Endodermal cell (in vitro differentiated cells): Measurements from ENCODE around the gene RAB11FIP2. TPM values are rescaled to one million over a fixed set of nuclear protein-coding genes. Genes with fewer than 3 reads are reported as not detected.

Source experiments
- DNase-seq: peaks from one replicate; pipeline ENCODE4 v3.0.0-alpha.2; 2017
- H3K27ac ChIP-seq: 2 replicates; pipeline ENCODE4 v1.5.1; 2013; ENCODE audit warnings: mild to moderate bottlenecking, low read depth, low read length, moderate library complexity
- H3K27me3 ChIP-seq: 2 replicates; pipeline ENCODE4 v1.6.1; 2013; ENCODE audit warnings: mild to moderate bottlenecking, low read length, moderate library complexity; ENCODE audit not compliant: insufficient read depth, control insufficient read depth, poor library complexity, severe bottlenecking
- H3K36me3 ChIP-seq: 2 replicates; pipeline ENCODE4 v1.7.0; 2013; ENCODE audit warnings: mild to moderate bottlenecking, low read length, moderate library complexity; ENCODE audit not compliant: control insufficient read depth, insufficient read depth
- H3K4me1 ChIP-seq: one replicate; pipeline ENCODE4 v1.7.0; 2013; ENCODE audit warnings: low read length; ENCODE audit not compliant: control insufficient read depth, insufficient read depth
- H3K4me3 ChIP-seq: 2 replicates; pipeline ENCODE4 v1.5.1; 2013; ENCODE audit warnings: mild to moderate bottlenecking, low read length, moderate library complexity
- H3K9ac ChIP-seq: 2 replicates; pipeline ENCODE4 v1.6.1; 2013; ENCODE audit warnings: mild to moderate bottlenecking, low read length, moderate library complexity; ENCODE audit not compliant: poor library complexity, severe bottlenecking; ENCODE audit errors: extremely low read depth
- H3K9me3 ChIP-seq: 2 replicates; pipeline ENCODE4 v1.6.1; 2013; ENCODE audit warnings: mild to moderate bottlenecking, low read length, moderate library complexity; ENCODE audit not compliant: control insufficient read depth
- H3K27ac Mint-ChIP-seq: 2 replicates; pipeline ENCODE4 v1.8.0; 2020; ENCODE audit warnings: mixed read lengths
- H3K27me3 Mint-ChIP-seq: 2 replicates; pipeline ENCODE4 v1.8.0; 2021; ENCODE audit warnings: mild to moderate bottlenecking, mixed read lengths; ENCODE audit not compliant: insufficient read depth
- H3K36me3 Mint-ChIP-seq: 2 replicates; pipeline ENCODE4 v1.8.0; 2020; ENCODE audit warnings: low read depth, mixed read lengths
- H3K4me1 Mint-ChIP-seq: 2 replicates; pipeline ENCODE4 v1.8.0; 2020; ENCODE audit warnings: mixed read lengths
- H3K4me3 Mint-ChIP-seq: 2 replicates; pipeline ENCODE4 v1.8.0; 2020; ENCODE audit warnings: mild to moderate bottlenecking, moderate library complexity, mixed read lengths
- H3K9me3 Mint-ChIP-seq: 2 replicates; pipeline ENCODE4 v1.8.0; 2020; ENCODE audit warnings: mild to moderate bottlenecking, mixed read lengths
- WGBS, 2 experiments: methylation state at CpG; one replicate each; pipeline versions ENCODE4 v1.1.5 to v1.1.7; 2013; ENCODE audit warnings: missing lambda C conversion rate in 2 of 2, mixed read lengths in 1 of 2; ENCODE audit not compliant: insufficient coverage in 1 of 2, insufficient read length in 1 of 2; 5-methylcytosine and 5-hydroxymethylcytosine counted together
- total RNA-seq, 2 donors: library from RNA; stranded (reverse); fragmentation: NEBNext Ultra II Directional in 1 of 2; extraction: Animal tissue kit (Norgen Biotek cat#: 25700) in 1 of 2; gene quantifications; 2 replicates in 1 of 2; 3 replicates in 1 of 2; pipeline ENCODE4 v1.2.1, GENCODE V29; 2021
- TF ChIP-seq, protein P1 (sequence below): fragments of 200-600 bp; sonication (generic); conservative IDR thresholded peaks from 2 replicates; pipeline ENCODE4 v1.5.0; 2021; ENCODE audit warnings: antibody characterized with exemption, mild to moderate bottlenecking

Gene RAB11FIP2
- total RNA-seq, 2 donors from 2014 or later: 21.9 TPM

- H3K4me1 ChIP-seq: no peaks in the 10 kb centered on the region
These were observed 62.8 kb downstream of the RAB11FIP2 start for GRCh38 chr10:117983961-117984360.

DNA sequence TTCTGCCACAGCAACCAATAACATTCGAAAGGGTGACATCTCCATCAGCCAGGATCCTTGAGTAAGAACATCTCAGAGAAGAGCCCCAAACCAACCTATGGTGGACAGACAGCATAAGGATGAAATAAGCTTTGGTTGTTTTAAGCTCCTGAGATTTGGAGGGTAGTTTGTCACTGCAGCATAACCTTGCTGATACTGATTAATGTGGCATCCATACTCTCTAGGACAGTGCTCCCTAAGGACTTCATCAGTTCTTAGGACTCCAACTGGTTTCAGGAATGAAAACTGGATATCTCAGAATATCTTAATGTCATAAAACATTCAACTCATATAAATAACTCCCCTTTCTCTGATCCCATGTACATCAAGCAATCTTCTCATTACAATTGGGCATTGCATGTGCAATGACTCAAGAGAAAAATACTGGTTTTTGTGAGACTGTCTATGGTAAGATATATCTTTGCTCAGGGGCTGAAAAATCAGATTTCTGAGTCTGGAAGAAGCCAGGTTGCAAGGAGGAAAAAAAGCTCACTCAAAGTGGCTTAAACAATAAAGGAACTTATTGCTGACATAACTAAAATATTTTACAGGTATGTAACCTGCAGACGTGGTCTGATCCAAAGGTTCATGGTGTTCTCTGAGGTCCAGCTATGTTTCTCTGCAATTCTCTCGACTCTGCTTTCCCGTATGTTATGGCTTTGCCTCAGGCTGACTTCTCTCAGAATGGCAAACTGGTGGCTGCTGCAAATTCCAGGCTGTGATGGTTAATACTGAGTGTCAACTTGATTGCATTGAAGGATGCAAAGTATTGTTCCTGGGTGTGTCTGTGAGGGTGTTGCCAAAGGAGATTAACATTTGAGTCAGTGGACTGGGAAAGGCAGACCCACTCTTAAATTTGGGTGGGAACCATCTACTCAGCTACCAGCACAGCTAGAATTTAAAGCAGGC is 65.7 kb downstream of the RAB11FIP2 start:
- no peak overlapping the region for H3K4me3 Mint-ChIP-seq
- WGBS, 2 experiments: 88 to 100% methylated on average over 1 to 4 of the region's 4 CpGs
- Histone ChIP-seq H3K4me3 (no peak overlapping the region), H3K27ac (no peak overlapping the region), H3K9me3 (no peaks in the 10 kb centered on the region), H3K4me1 (no peaks in the 10 kb centered on the region), H3K36me3 (no peaks in the 10 kb centered on the region), H3K27me3 (no peaks in the 10 kb centered on the region), H3K9ac (no peak overlapping the region)
- no peaks in the 10 kb centered on the region for H3K27me3 Mint-ChIP-seq
- peaks cover 2% of the 10 kb centered on the region for H3K9me3 Mint-ChIP-seq
- no peaks in the 10 kb centered on the region for H3K36me3 Mint-ChIP-seq
- no peak for DNase-seq
- TF ChIP-seq, protein P1, sequence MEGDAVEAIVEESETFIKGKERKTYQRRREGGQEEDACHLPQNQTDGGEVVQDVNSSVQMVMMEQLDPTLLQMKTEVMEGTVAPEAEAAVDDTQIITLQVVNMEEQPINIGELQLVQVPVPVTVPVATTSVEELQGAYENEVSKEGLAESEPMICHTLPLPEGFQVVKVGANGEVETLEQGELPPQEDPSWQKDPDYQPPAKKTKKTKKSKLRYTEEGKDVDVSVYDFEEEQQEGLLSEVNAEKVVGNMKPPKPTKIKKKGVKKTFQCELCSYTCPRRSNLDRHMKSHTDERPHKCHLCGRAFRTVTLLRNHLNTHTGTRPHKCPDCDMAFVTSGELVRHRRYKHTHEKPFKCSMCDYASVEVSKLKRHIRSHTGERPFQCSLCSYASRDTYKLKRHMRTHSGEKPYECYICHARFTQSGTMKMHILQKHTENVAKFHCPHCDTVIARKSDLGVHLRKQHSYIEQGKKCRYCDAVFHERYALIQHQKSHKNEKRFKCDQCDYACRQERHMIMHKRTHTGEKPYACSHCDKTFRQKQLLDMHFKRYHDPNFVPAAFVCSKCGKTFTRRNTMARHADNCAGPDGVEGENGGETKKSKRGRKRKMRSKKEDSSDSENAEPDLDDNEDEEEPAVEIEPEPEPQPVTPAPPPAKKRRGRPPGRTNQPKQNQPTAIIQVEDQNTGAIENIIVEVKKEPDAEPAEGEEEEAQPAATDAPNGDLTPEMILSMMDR: no peak
- H3K27ac Mint-ChIP-seq: no peak overlapping the region
- no peaks in the 10 kb centered on the region for H3K4me1 Mint-ChIP-seq

More at GRCh38 chr10:117983961-117984360, 62.8 kb downstream of the RAB11FIP2 start:
- Histone ChIP-seq H3K27ac (no peak overlapping the region), H3K36me3 (no peaks in the 10 kb centered on the region), H3K4me3 (no peak overlapping the region), H3K27me3 (no peaks in the 10 kb centered on the region), H3K9ac (no peak overlapping the region), H3K9me3 (no peaks in the 10 kb centered on the region)
- TF ChIP-seq, protein P1: no peak
- no peaks in the 10 kb centered on the region for H3K36me3 Mint-ChIP-seq
- no peak overlapping the region for H3K27ac Mint-ChIP-seq
- H3K9me3 Mint-ChIP-seq: peaks cover 5% of the 10 kb centered on the region
- H3K4me1 Mint-ChIP-seq: no peaks in the 10 kb centered on the region
- H3K4me3 Mint-ChIP-seq: no peak overlapping the region
- DNase-seq: no peak
- H3K27me3 Mint-ChIP-seq: no peaks in the 10 kb centered on the region
- 94 to 97% methylated on average over 1 of the region's 2 CpGs for WGBS, 2 experiments

DNA sequence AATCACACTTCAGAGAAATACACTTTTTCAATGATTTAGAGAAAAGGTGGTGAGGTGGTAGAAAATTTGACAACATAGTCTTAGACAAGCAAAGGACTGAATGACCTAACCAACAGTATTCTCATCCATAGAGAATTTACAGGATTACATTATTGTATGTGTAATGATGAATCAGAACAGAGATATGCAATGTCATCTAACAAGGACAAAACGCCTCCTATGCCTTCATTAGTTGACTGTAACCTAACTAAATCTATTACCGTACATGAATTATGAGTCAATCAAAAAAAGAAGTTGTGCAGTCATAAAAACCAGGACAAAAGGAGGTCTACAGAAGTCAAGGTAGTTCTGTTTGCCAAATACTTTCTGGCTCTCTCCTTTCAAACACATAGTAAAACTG is 66.5 kb downstream of the RAB11FIP2 start:
- DNase-seq: no peak
- Histone ChIP-seq H3K27me3 (no peaks in the 10 kb centered on the region), H3K36me3 (no peaks in the 10 kb centered on the region), H3K4me1 (no peaks in the 10 kb centered on the region), H3K9me3 (no peaks in the 10 kb centered on the region), H3K27ac (no peak overlapping the region), H3K4me3 (no peak overlapping the region), H3K9ac (no peak overlapping the region)
- Mint-ChIP-seq H3K4me3 (no peak overlapping the region), H3K36me3 (no peaks in the 10 kb centered on the region), H3K27ac (no peak overlapping the region), H3K4me1 (no peaks in the 10 kb centered on the region), H3K27me3 (no peaks in the 10 kb centered on the region), H3K9me3 (peaks cover 2% of the 10 kb centered on the region)
- 80 to 85% methylated on average over 1 to 2 of the region's 2 CpGs for WGBS, 2 experiments
- TF ChIP-seq, protein P1: no peak
